IMR-90 (cell line): ENCODE data around the gene PIAS2. TPM values are rescaled to one million over a fixed set of nuclear protein-coding genes. Genes with fewer than 3 reads are reported as not detected.
"Not testable (repeated sequence)": the region's sequence is repeated elsewhere in the genome, so short reads cannot be mapped to it uniquely, and the experiment has no call there.

ENCODE experiments used
- ATAC-seq: fragments of 200-7000 bp; cut with Tn5 transposase; 2 replicates; pipeline ENCODE4 v1.9.1; 2020; ENCODE audit warnings: low read depth, mild to moderate bottlenecking, moderate library complexity
- BruUV-seq: library from RNA; stranded (reverse); fragments of 400-500 nt; replicated peaks from 2 replicates; lab custom pipeline; 2021; lab: Mats Ljungman, UMichigan
- CTCF ChIA-PET: fragments of 300-600 bp; formaldehyde crosslinking; extraction: SDS; loops from one replicate; lab custom pipeline; 2021; ENCODE audit warnings: antibody characterized with exemption; lab: Yijun Ruan, JAX
- POLR2A ChIA-PET: fragments of 300-600 bp; sonication (Branson Sonifier 250); formaldehyde crosslinking; loops from one replicate; lab custom pipeline; 2022; ENCODE audit warnings: antibody characterized with exemption; ENCODE audit not compliant: unreplicated experiment; lab: Charles Lee
- DNase-seq: peaks from one replicate; pipeline ENCODE4 v3.0.0; 2013
- H2AFZ ChIP-seq: replicated peaks from 2 replicates; pipeline ENCODE3; 2013; ENCODE audit warnings: low read length, mild to moderate bottlenecking; ENCODE audit not compliant: poor library complexity
- H2AK5ac ChIP-seq: 2 replicates; pipeline ENCODE4 v1.6.1; 2013; ENCODE audit warnings: low read depth, low read length, inconsistent platforms
- H2AK9ac ChIP-seq: replicated peaks from 2 replicates; pipeline ENCODE3; 2013; ENCODE audit warnings: mild to moderate bottlenecking, low read depth, low read length, moderate library complexity; ENCODE audit not compliant: poor library complexity
- H2BK120ac ChIP-seq: 2 replicates; pipeline ENCODE4 v1.6.1; 2013; ENCODE audit warnings: low read depth, low read length, inconsistent platforms
- H2BK15ac ChIP-seq: 3 replicates; pipeline ENCODE4 v1.6.1; 2013; ENCODE audit warnings: low read depth, low read length, inconsistent platforms
- H2BK20ac ChIP-seq: 2 replicates; pipeline ENCODE4 v1.6.1; 2013; ENCODE audit warnings: low read depth, mild to moderate bottlenecking, inconsistent platforms, low read length, moderate library complexity
- H2BK5ac ChIP-seq: 2 replicates; pipeline ENCODE4 v1.6.1; 2013; ENCODE audit warnings: mild to moderate bottlenecking, low read depth, low read length, inconsistent platforms; ENCODE audit not compliant: poor library complexity, severe bottlenecking
- H3K14ac ChIP-seq: replicated peaks from 2 replicates; pipeline ENCODE4 v1.6.1; 2013; ENCODE audit warnings: low read depth, low read length, inconsistent platforms
- H3K18ac ChIP-seq: 2 replicates; pipeline ENCODE4 v1.6.1; 2013; ENCODE audit warnings: low read depth, low read length, control low read depth
- H3K23ac ChIP-seq: 2 replicates; pipeline ENCODE4 v1.6.1; 2013; ENCODE audit warnings: low read depth, low read length, inconsistent platforms
- H3K27ac ChIP-seq: 2 replicates; pipeline ENCODE4 v1.5.1; 2013; ENCODE audit warnings: mild to moderate bottlenecking, control low read depth, low read length; ENCODE audit not compliant: insufficient read depth
- H3K27me3 ChIP-seq: 2 replicates; pipeline ENCODE4 v1.6.1; 2013; ENCODE audit warnings: low read length; ENCODE audit not compliant: control insufficient read depth, insufficient read depth
- H3K36me3 ChIP-seq: 2 replicates; pipeline ENCODE4 v1.6.1; 2013; ENCODE audit warnings: low read length, mixed read lengths; ENCODE audit not compliant: control insufficient read depth, insufficient read depth
- H3K4ac ChIP-seq: 2 replicates; pipeline ENCODE4 v1.6.1; 2013; ENCODE audit warnings: low read depth, low read length, inconsistent platforms
- H3K4me1 ChIP-seq: 2 replicates; pipeline ENCODE4 v1.6.1; 2013; ENCODE audit warnings: low read length, mixed read lengths; ENCODE audit not compliant: control insufficient read depth, insufficient read depth
- H3K4me2 ChIP-seq: 2 replicates; pipeline ENCODE4 v1.6.1; 2013; ENCODE audit warnings: low read depth, mild to moderate bottlenecking, control low read depth, low read length, moderate library complexity
- H3K4me3 ChIP-seq: 2 replicates; pipeline ENCODE4 v1.5.1; 2013; ENCODE audit warnings: low read depth, mild to moderate bottlenecking, control low read depth, low read length, moderate library complexity; ENCODE audit not compliant: insufficient read depth
- H3K56ac ChIP-seq: 2 replicates; pipeline ENCODE4 v1.6.1; 2013; ENCODE audit warnings: low read length, inconsistent platforms; ENCODE audit not compliant: insufficient read depth; ENCODE audit errors: extremely low read depth
- H3K79me1 ChIP-seq, 2 experiments: 2 replicates each; pipeline ENCODE4 v1.6.1; 2013; ENCODE audit warnings: low read length in 2 of 2, inconsistent platforms in 1 of 2, low read depth in 1 of 2
- H3K9ac ChIP-seq: 2 replicates; pipeline ENCODE4 v1.6.1; 2013; ENCODE audit warnings: low read depth, low read length, control low read depth
- H3K9me1 ChIP-seq: 2 replicates; pipeline ENCODE4 v1.6.1; 2013; ENCODE audit warnings: low read length, inconsistent platforms; ENCODE audit not compliant: insufficient read depth
- H3K9me3 ChIP-seq: 2 replicates; pipeline ENCODE4 v1.6.1; 2013; ENCODE audit warnings: low read length; ENCODE audit not compliant: control insufficient read depth, insufficient read depth
- H4K20me1 ChIP-seq: 2 replicates; pipeline ENCODE4 v1.6.1; 2013; ENCODE audit warnings: low read length, inconsistent platforms; ENCODE audit not compliant: insufficient read depth
- H4K5ac ChIP-seq: 2 replicates; pipeline ENCODE4 v1.6.1; 2013; ENCODE audit warnings: mild to moderate bottlenecking, low read depth, low read length, control low read depth
- H4K8ac ChIP-seq, 2 experiments: 2 replicates each; pipeline ENCODE4 v1.6.1; 2013; ENCODE audit warnings: low read depth in 2 of 2, low read length in 2 of 2, control low read depth in 1 of 2, inconsistent platforms in 1 of 2
- H4K91ac ChIP-seq: 2 replicates; pipeline ENCODE4 v1.6.1; 2013; ENCODE audit warnings: low read depth, low read length, inconsistent platforms; ENCODE audit not compliant: insufficient read depth
- WGBS, 2 experiments: methylation state at CpG; one replicate each; pipeline versions ENCODE4 v1.1.5 to v1.1.7; 2013; ENCODE audit warnings: missing lambda C conversion rate in 2 of 2; ENCODE audit not compliant: insufficient read length in 1 of 2; ENCODE audit errors: extremely low coverage in 2 of 2; 5-methylcytosine and 5-hydroxymethylcytosine counted together
- dilution Hi-C: fragments of 300-500 bp; cut with HindIII; formaldehyde crosslinking; loops from one replicate; pipeline ENCODE4 v1.14.3; 2018; ENCODE audit warnings: low sequenced_read_pairs; ENCODE audit not compliant: unreplicated experiment
- in situ Hi-C: fragments of 300-500 bp; cut with MboI; formaldehyde crosslinking; loops from 3 replicates; pipeline ENCODE4 v1.14.3; 2019; ENCODE audit warnings: low sequenced_read_pairs, inconsistent platforms, mixed read lengths
- intact Hi-C: fragments of 100-400 bp; cut with micrococcal nuclease; formaldehyde crosslinking; loops from 2 replicates; pipeline ENCODE4 v1.10.0; 2022
- polyA plus RNA-seq, 3 experiments: library from polyadenylated mRNA; depleted of rRNA; stranded (reverse); fragments of >200 nt; gene quantifications; 2 replicates each; pipeline ENCODE4 v1.2.3, GENCODE V29; 2012; ENCODE audit warnings: low replicate concordance in 1 of 3
- total RNA-seq: library from RNA; depleted of rRNA; stranded (reverse); fragments of >200 nt; gene quantifications from 2 replicates; pipeline ENCODE4 v1.2.3, GENCODE V29; 2012

PIAS2 gene
- total and polyA plus RNA-seq, 2 of the 4 experiments (the other 2 are of a cell fraction), result 15.1 to 28.9 TPM

- H4K5ac ChIP-seq, H2AK9ac ChIP-seq, H2BK15ac ChIP-seq, H3K4me2 ChIP-seq, H4K91ac ChIP-seq, H3K14ac ChIP-seq, H2AK5ac ChIP-seq, H3K56ac ChIP-seq, H3K9me1 ChIP-seq, H3K23ac ChIP-seq, dilution Hi-C loops, H3K27ac ChIP-seq, H2BK120ac ChIP-seq, DNase-seq, H3K36me3 ChIP-seq, POLR2A ChIA-PET, H2BK5ac ChIP-seq, H3K9me3 ChIP-seq, H3K27me3 ChIP-seq, BruUV-seq, H3K18ac ChIP-seq, H3K79me1 ChIP-seq, ATAC-seq, H3K4ac ChIP-seq, CTCF ChIA-PET, H2BK20ac ChIP-seq, H2AFZ ChIP-seq, H4K20me1 ChIP-seq, H3K9ac ChIP-seq, intact Hi-C loops, H3K4me1 ChIP-seq, in situ Hi-C loops, H4K8ac ChIP-seq, H3K4me3 ChIP-seq: not testable (repeated sequence)
- no CpG with 5 or more reads among the region's 5 CpGs for WGBS, 2 experiments
Measured at GRCh38 chr18:46832422-46832821, 84.9 kb downstream of the PIAS2 start.
